ENCODE results near the gene TAB2.

- TF ChIP-seq CREBBP (IDR thresholded peaks at IDR 0.05; ENCODE audit: low read depth, low read length): no peak
- no peak for TF ChIP-seq POLR2AphosphoS5 (IDR thresholded peaks at IDR 0.05; ENCODE audit: control insufficient read depth, insufficient read depth, low read depth, low read length)
Observed at GRCh38 chr6:149440735-149441671, 123.5 kb downstream of the TAB2 start.
